DMS114 treated with DMSO at 0.1 percent for 48 hours (cell line): ENCODE results near the gene TRRAP.

Experiments
- DNase-seq: peaks from one replicate; lab custom pipeline; 2025; ENCODE audit not compliant: unreplicated experiment; lab: John Stamatoyannopoulos, UW

TRRAP gene

GRCh38 chr7:98899816-98900215, 21.5 kb downstream of the TRRAP start:
- DNase-seq = no peak

- no peak for DNase-seq
Observed at GRCh38 chr7:98900815-98901214, 22.5 kb downstream of the TRRAP start.

- DNase-seq = no peak
Observed at GRCh38 chr7:98902523-98902922, 24.2 kb downstream of the TRRAP start.

- no peak for DNase-seq
Observed at GRCh38 chr7:98903246-98903645, 24.9 kb downstream of the TRRAP start.

GRCh38 chr7:98907570-98907969, 29.2 kb downstream of the TRRAP start:
- DNase-seq = no peak

GRCh38 chr7:98908585-98908984, 30.3 kb downstream of the TRRAP start:
- DNase-seq = no peak

- no peak for DNase-seq
Observed at GRCh38 chr7:98909487-98909886, 31.2 kb downstream of the TRRAP start.

GRCh38 chr7:98910427-98910826, 32.1 kb downstream of the TRRAP start:
- DNase-seq = no peak

GRCh38 chr7:98911916-98912315, 33.6 kb downstream of the TRRAP start:
- no peak for DNase-seq

GRCh38 chr7:98913026-98913425, 34.7 kb downstream of the TRRAP start:
- DNase-seq = no peak

- DNase-seq = no peak
Observed at GRCh38 chr7:98913612-98914011, 35.3 kb downstream of the TRRAP start.

GRCh38 chr7:98917331-98917730, 39.0 kb downstream of the TRRAP start:
- no peak for DNase-seq

- DNase-seq = no peak
Observed at GRCh38 chr7:98921608-98922372, 43.5 kb downstream of the TRRAP start.

- no peak for DNase-seq
Observed at GRCh38 chr7:98922392-98923187, 44.3 kb downstream of the TRRAP start.

- DNase-seq = no peak
Observed at GRCh38 chr7:98923512-98923911, 45.2 kb downstream of the TRRAP start.

GRCh38 chr7:98927125-98927524, 48.8 kb downstream of the TRRAP start:
- no peak for DNase-seq

- DNase-seq = no peak
Observed at GRCh38 chr7:98930464-98930863, 52.1 kb downstream of the TRRAP start.

- no peak for DNase-seq
Observed at GRCh38 chr7:98930921-98931320, 52.6 kb downstream of the TRRAP start.

GRCh38 chr7:98933321-98933720, 55.0 kb downstream of the TRRAP start:
- DNase-seq = no peak

- no peak for DNase-seq
Observed at GRCh38 chr7:98934267-98934666, 55.9 kb downstream of the TRRAP start.

- no peak for DNase-seq
Observed at GRCh38 chr7:98935811-98936210, 57.5 kb downstream of the TRRAP start.

- DNase-seq = no peak
Observed at GRCh38 chr7:98943336-98943735, 65.0 kb downstream of the TRRAP start.
